Putamen (tissue), 1 donor: ENCODE measurements around the gene SOX5.

Experiments used
- DNase-seq: peaks from one replicate; pipeline ENCODE4 v3.0.0-alpha.2; 2016; ENCODE audit warnings: low spot score

SOX5 gene

GRCh38 chr12:23684121-23684520 is 265.3 kb downstream of the SOX5 start:
- no peak for DNase-seq

- no peak for DNase-seq
Observed at GRCh38 chr12:23681237-23681636, 268.2 kb downstream of the SOX5 start.

GRCh38 chr12:23674064-23674463 is 275.4 kb downstream of the SOX5 start:
- no peak for DNase-seq

- DNase-seq, result no peak
Observed at GRCh38 chr12:23671881-23672280, 277.6 kb downstream of the SOX5 start.

DNA sequence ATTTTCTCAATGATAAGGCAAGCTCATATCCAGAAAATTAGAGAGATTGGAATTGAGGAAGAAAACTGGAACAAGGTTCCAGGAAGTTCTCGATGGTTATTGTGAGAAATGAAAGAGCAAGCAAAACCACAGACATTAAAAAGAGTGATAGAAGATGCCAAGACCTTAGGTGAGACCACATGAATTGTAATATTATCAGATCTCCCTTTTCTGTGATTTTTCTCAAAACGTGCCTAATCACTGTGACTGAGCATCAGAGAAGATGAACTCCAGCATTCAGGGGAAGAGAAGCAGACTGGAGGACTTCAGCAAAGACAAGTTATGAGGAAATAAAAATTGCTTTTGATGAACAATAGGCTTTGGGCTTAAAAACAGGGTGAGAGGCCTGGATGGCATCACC is 278.8 kb downstream of the SOX5 start:
- no peak for DNase-seq

DNA sequence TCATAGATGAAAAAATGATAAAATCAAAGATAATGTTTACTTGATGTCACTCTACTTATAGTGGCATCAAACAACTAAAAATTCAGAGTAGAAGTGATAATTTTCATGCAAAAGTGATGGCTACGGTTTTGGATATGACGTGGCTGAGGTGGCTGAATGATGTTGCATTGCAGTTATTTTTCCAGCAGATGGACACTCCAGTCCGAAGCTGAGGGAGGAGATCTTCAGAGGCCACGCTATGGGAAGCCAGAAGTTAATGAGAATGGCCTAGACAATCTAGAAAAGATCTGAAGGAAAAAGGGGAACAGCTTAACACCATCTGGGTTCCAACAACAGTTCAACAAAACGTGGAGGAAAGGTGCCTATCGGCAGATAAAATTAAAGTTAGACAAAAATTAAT is 279.8 kb downstream of the SOX5 start:
- DNase-seq, result no peak

DNA sequence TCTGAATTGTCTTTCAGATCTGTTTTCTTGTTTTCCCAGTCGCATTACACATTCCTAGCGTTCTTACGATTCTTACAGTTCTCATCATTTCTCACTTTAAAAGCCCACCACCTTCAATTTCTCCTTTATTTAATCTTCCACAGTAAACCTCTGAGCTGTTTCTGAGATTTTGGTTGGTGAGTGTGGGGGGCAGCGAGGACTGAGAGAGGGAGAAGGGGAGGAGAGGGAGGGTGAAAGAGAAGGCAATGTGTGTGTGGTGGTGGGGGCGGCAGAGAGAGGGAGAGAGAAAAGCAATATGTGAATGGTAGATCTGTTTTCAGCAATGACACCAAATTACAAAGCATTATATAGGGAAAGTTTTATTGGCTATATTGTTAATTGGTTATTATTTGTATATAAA is 282.6 kb downstream of the SOX5 start:
- DNase-seq, result no peak

DNA sequence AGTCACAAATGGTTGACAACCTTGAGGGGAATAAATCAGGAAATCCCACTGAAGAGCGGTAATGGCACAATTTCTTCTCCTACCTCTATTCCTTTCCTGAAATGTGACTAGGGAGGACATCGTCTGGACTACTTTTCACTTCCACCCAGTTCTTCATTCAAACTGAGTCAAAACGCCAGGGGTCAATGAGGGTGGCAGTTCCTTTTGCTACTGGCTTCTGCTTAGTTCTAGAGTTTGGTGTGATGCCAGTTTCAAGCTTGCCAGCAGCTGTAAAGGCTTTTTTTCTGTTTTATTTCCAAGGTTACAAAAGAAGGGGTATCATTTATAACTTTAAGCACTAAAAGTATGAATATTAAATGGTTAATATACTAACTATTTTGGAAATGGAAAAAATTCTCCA is 286.5 kb downstream of the SOX5 start:
- DNase-seq, result no peak

DNA sequence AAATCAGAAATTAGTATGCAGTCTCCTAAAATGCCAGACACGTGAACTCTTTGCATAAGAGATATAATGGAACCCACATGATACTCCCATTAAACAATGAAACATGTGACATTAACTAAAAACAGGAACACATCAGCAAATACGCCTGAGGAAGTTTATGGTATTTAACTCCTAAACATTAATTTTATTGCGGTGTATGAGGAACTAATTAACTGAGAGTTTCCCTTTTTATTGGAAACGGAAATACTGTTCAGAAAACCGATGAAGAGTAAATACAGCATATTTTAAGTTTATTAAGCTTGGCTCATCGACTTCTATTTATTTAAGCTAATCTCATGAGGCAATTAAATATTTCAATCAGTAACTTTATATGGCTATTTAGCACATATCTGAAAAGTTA is 290.3 kb downstream of the SOX5 start:
- no peak for DNase-seq

DNA sequence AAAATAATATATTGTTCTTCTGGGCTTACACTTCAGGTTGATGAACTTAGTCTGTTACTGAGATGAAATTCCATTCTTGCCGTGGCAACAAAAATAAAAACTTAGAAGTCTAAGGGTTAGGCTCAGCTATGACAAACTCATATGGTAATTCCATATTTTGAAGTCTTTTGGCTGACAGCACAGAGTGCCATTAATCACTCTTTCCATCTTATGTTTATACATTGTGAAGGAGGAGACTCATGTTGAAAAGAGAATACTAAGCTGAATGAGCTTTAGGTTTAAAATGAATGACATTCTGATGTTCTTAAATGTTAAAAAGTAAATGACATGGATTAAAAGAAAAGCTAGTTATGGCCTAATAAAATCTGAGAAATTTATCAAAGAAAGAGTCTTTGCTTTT is 291.9 kb downstream of the SOX5 start:
- DNase-seq, result no peak

DNA sequence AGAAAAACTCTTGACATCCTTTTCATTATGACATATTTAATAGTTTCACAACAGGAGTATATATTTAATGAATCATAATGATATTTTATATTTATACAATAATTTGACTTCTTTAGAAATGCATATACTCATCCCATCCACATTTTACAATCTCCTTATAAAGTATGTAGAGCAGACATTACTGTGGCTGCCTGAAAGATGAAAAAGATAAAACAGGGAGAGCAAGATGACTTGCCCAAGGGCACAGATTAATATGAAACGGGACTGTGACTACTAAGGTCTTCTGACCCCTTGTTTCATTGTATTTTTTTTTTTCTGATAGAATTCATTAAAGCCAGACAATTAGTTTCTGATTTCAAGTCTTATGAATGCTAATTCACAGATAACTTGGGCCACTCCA is 293.6 kb downstream of the SOX5 start:
- DNase-seq, result no peak

GRCh38 chr12:23655112-23655511 is 294.4 kb downstream of the SOX5 start:
- DNase-seq, result no peak

DNA sequence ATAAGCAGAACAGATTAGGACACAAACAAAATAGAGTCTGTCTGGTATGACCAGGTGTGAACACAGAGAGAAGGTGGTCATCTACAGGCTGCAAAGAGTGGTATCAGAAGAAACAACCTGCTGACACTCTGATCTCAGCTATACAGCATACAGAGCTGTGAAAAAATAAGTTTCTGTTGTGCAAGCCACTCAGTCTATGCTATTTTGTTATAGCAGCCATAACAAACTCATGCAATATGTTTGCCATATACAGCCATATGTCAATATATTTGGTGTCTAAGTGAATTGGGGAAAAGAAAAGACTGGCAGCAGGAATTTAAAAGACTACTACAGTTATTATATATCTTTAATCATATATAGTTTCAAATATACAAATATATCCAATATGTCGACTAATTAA is 300.9 kb downstream of the SOX5 start:
- DNase-seq, result no peak

DNA sequence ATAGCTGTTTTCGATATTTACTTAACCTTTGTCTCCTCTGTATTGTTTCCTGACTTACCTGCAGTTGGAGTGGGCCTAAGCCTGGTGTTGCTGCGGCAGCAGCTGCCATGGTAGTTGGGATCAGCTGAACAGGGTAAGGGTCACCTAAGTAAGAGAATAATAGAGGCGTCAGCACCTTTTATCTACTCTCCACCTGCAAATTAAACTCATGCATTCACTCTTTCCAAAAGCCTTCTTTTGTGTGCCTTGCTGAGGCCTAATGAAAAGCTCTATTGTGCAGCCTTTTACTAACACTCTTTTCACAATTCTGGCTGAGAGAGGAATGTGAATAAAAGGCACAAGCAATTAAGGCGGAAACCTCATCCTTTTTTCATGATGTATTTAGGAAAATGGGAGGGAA is 308.7 kb downstream of the SOX5 start:
- DNase-seq, result no peak

DNA sequence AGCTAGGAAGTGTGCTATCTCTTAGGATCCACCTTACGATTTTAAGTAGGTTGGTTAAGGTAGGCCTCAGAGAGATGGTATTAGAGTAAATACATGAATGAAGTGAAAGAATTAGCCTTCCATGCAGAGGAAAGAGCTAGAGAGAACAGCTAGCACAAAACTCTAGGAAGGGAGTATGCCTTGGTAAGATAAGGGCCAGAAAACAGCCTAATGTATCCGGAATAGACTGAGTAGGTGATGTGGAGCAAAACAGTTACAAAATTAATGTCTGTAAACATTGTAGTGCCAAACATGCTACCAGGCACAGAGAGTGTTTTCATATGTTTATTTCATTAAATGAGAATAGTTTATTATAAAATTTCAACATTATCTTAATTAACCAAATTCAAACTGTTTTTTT is 315.1 kb downstream of the SOX5 start:
- DNase-seq, result no peak

- no peak for DNase-seq
Observed at GRCh38 chr12:23631786-23632377, 317.6 kb downstream of the SOX5 start.

- no peak for DNase-seq
Observed at GRCh38 chr12:23630524-23630923, 318.9 kb downstream of the SOX5 start.

GRCh38 chr12:23628806-23629205 is 320.7 kb downstream of the SOX5 start:
- peak; percentile 37 for DNase-seq

GRCh38 chr12:23626791-23627190 is 322.7 kb downstream of the SOX5 start:
- no peak for DNase-seq

- no peak for DNase-seq
Observed at GRCh38 chr12:23621900-23622299, 327.6 kb downstream of the SOX5 start.

- no peak for DNase-seq
Observed at GRCh38 chr12:23618718-23619117, 330.8 kb downstream of the SOX5 start.

DNA sequence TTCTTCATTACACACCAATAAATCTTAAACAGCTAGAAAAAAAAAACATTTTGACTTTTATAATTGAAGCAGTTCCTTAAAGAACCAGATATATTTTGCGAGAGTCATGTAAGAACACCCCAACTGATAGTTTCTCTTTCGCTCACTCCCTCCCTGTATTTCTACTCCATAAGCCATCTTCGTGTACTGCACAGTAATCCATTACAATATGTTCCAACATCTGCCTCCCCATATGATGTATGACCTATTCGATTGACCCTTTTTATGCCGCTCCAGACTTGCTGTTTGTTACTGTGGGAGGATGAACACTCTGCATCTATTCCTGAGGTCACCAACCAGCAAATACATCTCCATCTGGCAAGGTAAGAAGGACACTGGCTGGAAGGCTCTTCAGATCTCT is 331.7 kb downstream of the SOX5 start:
- DNase-seq, result no peak

GRCh38 chr12:23614280-23614679 is 335.2 kb downstream of the SOX5 start:
- DNase-seq, result no peak

GRCh38 chr12:23611320-23611719 is 338.1 kb downstream of the SOX5 start:
- no peak for DNase-seq

DNA sequence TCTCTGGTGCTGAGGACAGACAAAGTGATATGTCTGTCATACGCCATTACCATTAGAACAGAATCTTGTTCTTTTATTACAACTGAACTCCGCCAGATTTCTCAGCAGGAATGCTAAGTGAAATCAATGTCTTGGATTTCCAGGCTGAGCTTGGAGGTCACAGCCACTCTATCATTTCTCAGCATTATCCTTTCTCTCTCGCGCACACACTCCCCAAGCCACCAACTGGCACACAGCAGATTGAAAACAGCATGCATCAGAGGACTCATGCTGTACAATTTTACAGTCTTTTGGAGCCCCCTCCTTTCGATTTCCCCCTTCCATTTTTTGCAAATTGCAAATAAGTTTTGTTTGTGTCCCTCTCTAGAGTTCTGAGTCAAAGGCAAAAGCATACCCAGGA is 348.6 kb downstream of the SOX5 start:
- DNase-seq, result no peak
